Lung (tissue), 12 donors: Measurements from ENCODE around the gene SLC6A13. TPM values are rescaled to one million over a fixed set of nuclear protein-coding genes. Genes with fewer than 3 reads are reported as not detected.
"Not testable (repeated sequence)": the region's sequence is repeated elsewhere in the genome, so short reads cannot be mapped to it uniquely, and the experiment has no call there.

Source experiments
- ATAC-seq: fragments of 200-7000 bp; cut with Tn5 transposase; one replicate; pipeline ENCODE4 v1.9.1; 2020; ENCODE audit warnings: moderate number of reproducible peaks; ENCODE audit not compliant: insufficient read depth, low FRiP score
- DNase-seq, 3 donors: peaks; one replicate each; pipeline ENCODE4 v3.0.0-alpha.2; 2013 to 2017
- H3K27ac ChIP-seq, 2 donors: one replicate each; pipeline ENCODE4 v1.5.1; 2013; ENCODE audit warnings: mild to moderate bottlenecking in 2 of 2, moderate library complexity in 2 of 2, control low read depth in 1 of 2, inconsistent platforms in 1 of 2, low read depth in 1 of 2, low read length in 1 of 2
- H3K27me3 ChIP-seq, 3 donors: one replicate each; pipeline ENCODE4 v1.5.1; 2013; ENCODE audit warnings: low read length in 2 of 3; ENCODE audit not compliant: control insufficient read depth in 3 of 3, insufficient read depth in 3 of 3
- H3K36me3 ChIP-seq, 4 donors: one replicate each; pipeline ENCODE4 v1.5.1; 2013; ENCODE audit warnings: low read length in 4 of 4, mild to moderate bottlenecking in 1 of 4, moderate library complexity in 1 of 4; ENCODE audit not compliant: control insufficient read depth in 4 of 4, insufficient read depth in 4 of 4
- H3K4me1 ChIP-seq, 5 donors: one replicate each; pipeline ENCODE4 v1.5.1; 2013; ENCODE audit warnings: low read length in 5 of 5, mild to moderate bottlenecking in 2 of 5, moderate library complexity in 1 of 5; ENCODE audit not compliant: control insufficient read depth in 5 of 5, insufficient read depth in 5 of 5
- H3K4me3 ChIP-seq: one replicate; pipeline ENCODE4 v1.5.1; 2013; ENCODE audit warnings: mild to moderate bottlenecking, control low read depth, moderate library complexity
- H3K9ac ChIP-seq, 2 donors: one replicate each; pipeline ENCODE4 v1.5.1; 2013; ENCODE audit warnings: low read length in 2 of 2, control low read depth in 1 of 2; ENCODE audit not compliant: insufficient read depth in 1 of 2
- H3K9me3 ChIP-seq, 4 donors: one replicate each; pipeline ENCODE4 v1.5.1; 2013; ENCODE audit warnings: low read length in 3 of 4, mild to moderate bottlenecking in 1 of 4, moderate library complexity in 1 of 4; ENCODE audit not compliant: control insufficient read depth in 4 of 4, insufficient read depth in 3 of 4
- WGBS, 2 donors: extraction: QIAGEN DNeasy Blood & Tissue Kit; methylation state at CpG; one replicate each; pipeline ENCODE4 v1.1.7; 2013; 5-methylcytosine and 5-hydroxymethylcytosine counted together
- polyA plus RNA-seq, 2 donors: library from polyadenylated mRNA; stranded (reverse); fragments of 200-250 nt; gene quantifications; one replicate each; pipeline ENCODE4 v1.2.1, GENCODE V29; 2013
- total RNA-seq, 2 donors: library from RNA; depleted of rRNA in 1 of 2; stranded (reverse); fragments of >200 nt in 1 of 2; gene quantifications; one replicate each; pipeline ENCODE4 v1.2.1, GENCODE V29; 2014 to 2021
- TF ChIP-seq, protein P1 (sequence below): IDR thresholded peaks from 2 replicates; pipeline ENCODE4 v1.5.1; 2012; ENCODE audit warnings: mild to moderate bottlenecking; ENCODE audit errors: control extremely low read depth, extremely low read depth
- donor health status: control.
- donor health status: control.
- donor health status: Bipolar disorder and iron deficiency.
- donor health status: healthy.
- donor health status: DM: yes; HTN: yes; CAD: no.

The SLC6A13 gene
- total and polyA plus RNA-seq, 4 donors = 0.46 to 2.4 (median 1.0) TPM

DNA sequence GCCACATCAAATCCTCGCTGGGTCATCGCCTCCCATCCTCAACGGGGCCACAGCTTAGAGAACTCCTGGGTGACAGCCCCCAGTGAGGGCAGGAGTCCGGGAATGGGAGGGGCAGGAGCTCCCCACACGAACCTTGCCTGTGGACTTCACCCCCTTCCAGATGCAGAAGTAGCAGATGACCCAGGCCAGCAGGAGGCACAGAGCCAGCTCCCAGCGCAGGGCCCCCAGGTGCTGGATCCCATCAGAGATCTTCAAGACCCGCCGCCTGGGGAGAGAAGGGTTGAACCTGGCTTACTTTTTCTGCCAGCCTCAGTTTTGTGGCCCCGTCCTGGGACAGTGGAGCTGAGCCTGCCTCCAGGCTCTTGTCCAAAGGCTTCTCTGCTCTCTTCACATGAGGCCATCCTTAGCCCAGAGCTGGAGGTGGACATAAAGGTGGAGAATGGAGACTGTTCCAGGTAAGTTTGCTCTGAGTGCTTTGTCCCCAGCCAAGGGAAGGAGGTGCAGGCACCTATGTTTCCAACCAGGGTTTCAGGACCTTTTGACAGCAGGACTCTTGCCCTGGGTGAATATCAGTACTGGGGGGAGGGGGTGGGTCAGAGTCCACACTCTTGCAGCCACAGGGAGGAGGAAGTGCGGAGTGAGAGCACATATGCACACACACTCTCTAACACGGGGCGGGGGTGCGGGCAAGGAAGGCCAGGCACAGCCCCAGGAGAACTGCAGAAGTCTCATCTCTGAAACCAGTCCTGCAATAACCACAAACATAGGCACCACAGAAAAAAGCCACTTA lies 25.4 kb downstream of the SLC6A13 start:
- 89 to 92% methylated on average over 13 of the region's 13 CpGs for WGBS, 2 donors
- no peak for ATAC-seq
- no peak overlapping the region for H3K9ac ChIP-seq

DNA sequence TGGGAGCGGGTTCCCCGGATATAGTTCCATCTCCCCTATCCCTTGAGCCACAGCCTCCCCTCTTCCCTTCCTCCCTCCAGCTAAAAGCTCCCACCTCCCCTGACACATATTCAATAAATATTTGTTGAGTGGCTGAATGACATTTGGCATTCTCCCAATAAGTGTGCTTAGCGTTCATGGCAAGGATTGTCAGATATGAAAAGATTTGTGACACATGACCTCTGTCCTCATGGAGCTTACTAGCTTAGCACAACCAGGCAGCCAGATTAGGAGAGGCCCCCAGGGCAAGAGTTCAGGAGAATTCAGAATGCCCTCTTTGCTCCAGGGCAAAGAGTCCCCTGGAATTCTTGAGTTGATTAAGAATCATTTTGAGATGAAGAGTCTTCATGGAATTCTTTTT lies 26.2 kb downstream of the SLC6A13 start:
- 80 to 91% methylated on average over 3 of the region's 3 CpGs for WGBS, 2 donors
- no peak for ATAC-seq

More for the DNA sequence above, 25.4 kb downstream of the SLC6A13 start:
- H3K4me3 ChIP-seq = no peak overlapping the region
- no peaks in the 10 kb centered on the region for H3K36me3 ChIP-seq
- no peak overlapping the region for H3K27ac ChIP-seq
- no peak for DNase-seq
- H3K4me1 ChIP-seq = peaks cover 0 to 10% (median 0%) of the 10 kb centered on the region in 5 donors
- peaks cover 0 to 11% (median 4%) of the 10 kb centered on the region in 4 donors for H3K9me3 ChIP-seq
- TF ChIP-seq, protein P1, sequence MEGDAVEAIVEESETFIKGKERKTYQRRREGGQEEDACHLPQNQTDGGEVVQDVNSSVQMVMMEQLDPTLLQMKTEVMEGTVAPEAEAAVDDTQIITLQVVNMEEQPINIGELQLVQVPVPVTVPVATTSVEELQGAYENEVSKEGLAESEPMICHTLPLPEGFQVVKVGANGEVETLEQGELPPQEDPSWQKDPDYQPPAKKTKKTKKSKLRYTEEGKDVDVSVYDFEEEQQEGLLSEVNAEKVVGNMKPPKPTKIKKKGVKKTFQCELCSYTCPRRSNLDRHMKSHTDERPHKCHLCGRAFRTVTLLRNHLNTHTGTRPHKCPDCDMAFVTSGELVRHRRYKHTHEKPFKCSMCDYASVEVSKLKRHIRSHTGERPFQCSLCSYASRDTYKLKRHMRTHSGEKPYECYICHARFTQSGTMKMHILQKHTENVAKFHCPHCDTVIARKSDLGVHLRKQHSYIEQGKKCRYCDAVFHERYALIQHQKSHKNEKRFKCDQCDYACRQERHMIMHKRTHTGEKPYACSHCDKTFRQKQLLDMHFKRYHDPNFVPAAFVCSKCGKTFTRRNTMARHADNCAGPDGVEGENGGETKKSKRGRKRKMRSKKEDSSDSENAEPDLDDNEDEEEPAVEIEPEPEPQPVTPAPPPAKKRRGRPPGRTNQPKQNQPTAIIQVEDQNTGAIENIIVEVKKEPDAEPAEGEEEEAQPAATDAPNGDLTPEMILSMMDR = no peak
- no peaks in the 10 kb centered on the region for H3K27me3 ChIP-seq

DNA sequence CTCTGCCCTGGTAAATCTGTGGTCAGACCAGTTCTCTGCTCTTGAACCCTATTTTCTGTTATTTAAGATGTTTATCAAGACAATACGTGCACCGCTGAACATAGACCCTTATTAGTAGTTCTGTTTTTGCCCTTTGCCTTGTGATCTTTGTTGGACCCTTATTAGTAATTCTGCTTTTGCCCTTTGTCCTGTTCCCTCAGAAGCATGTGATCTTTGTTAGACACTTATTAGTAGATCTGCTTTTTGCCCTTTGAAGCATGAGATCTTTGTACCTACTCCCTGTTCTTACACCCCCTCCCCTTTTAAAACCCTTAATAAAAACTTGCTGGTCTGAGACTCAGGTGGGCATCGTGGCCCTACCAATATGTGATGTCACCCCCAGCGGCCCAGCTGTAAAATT lies 26.7 kb downstream of the SLC6A13 start:
- not testable (repeated sequence) for H3K27ac ChIP-seq, ATAC-seq, DNase-seq, H3K27me3 ChIP-seq, H3K36me3 ChIP-seq, H3K9ac ChIP-seq, H3K4me3 ChIP-seq
- H3K4me1 ChIP-seq = peaks cover 0 to 10% (median 0%) of the 10 kb centered on the region in 5 donors
- H3K9me3 ChIP-seq = peaks cover 0 to 11% (median 4%) of the 10 kb centered on the region in 4 donors
- 84 to 90% methylated on average over 4 of the region's 4 CpGs for WGBS, 2 donors

More for the DNA sequence above, 26.2 kb downstream of the SLC6A13 start:
- Histone ChIP-seq H3K4me3 (no peak overlapping the region), H3K27ac (no peak overlapping the region), H3K9ac (no peak overlapping the region), H3K4me1 (peaks cover 0 to 10% (median 0%) of the 10 kb centered on the region in 5 donors), H3K36me3 (no peaks in the 10 kb centered on the region), H3K27me3 (no peaks in the 10 kb centered on the region), H3K9me3 (peaks cover 0 to 11% (median 4%) of the 10 kb centered on the region in 4 donors)
- TF ChIP-seq, protein P1 = no peak
- no peak for DNase-seq

DNA sequence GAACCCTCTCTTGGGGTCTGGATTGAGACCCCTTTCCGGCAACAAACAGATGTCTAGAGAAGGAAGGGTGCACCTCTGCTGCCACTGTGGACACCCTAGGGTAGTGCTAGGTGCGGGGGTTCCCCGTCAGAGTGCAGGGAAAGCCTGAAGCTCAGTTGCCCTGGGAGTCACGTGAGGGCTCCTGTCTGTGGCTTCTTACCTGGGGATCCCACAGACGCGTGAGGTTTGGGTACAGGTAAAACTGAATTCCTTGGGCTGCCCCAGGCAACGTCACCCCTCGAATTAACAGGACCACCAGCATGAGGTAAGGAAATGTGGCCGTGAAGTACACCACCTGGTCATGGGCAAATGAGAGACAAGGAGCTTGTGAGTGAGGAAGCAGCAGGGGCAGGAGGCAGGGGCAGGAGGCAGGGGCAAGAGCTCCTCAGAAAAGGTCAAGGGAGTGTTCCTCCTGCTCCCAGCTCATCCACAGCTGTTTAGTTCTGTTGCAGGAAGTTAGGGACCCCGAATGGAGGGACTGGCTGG lies 27.7 kb downstream of the SLC6A13 start:
- TF ChIP-seq, protein P1 = no peak
- no peaks in the 10 kb centered on the region for H3K27me3 ChIP-seq
- DNase-seq (no peak), ATAC-seq (no peak)
- H3K9me3 ChIP-seq = peaks cover 0 to 11% (median 4%) of the 10 kb centered on the region in 4 donors
- WGBS, 2 donors = 95% methylated on average over 10 of the region's 10 CpGs
- H3K9ac ChIP-seq = no peak overlapping the region
- H3K4me3 ChIP-seq = no peak overlapping the region
- H3K27ac ChIP-seq = no peak overlapping the region
- peaks cover 0 to 10% (median 0%) of the 10 kb centered on the region in 5 donors for H3K4me1 ChIP-seq
- H3K36me3 ChIP-seq = no peaks in the 10 kb centered on the region
